ENCODE measurements around the gene GPR17. TPM values are rescaled to one million over a fixed set of nuclear protein-coding genes. Genes with fewer than 3 reads are reported as not detected.
A peak's percentile ranks its signal among the peaks of the same experiment; 100 is the strongest.

Gene GPR17
- total RNA-seq, 1 donor from 2014 or later: not detected

DNA sequence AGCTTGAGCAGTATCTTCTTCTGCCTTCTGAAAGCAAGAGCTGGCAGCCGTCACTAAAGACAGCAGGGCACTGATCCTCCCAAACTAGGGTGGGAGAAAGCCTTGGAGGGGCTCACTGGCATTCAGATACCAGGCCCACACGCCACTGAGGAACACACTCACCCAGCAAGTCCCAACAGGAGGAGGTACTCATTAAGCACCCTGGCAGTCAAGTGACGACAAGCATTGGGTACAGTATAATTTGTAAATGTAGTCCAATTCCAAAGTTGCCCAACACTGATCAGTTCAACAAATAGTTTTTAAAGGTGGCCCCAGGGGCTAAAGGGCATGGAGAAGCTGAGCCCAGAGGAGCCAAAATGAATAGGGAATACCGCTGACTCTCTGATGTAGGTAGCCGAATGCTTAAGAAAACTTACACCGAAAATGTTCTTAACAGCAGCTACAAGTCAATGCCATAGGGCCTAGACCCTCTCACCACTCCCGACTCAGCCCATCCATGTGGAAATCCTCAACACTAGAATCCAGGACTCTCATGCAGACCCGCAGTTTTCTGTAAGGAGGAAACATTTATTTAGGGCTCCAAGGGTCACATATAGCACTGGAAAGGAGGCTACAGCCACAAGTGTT lies 19.4 kb downstream of the GPR17 start:
- ATAC-seq (peak; percentile 63), DNase-seq (ENCODE audit: low spot score) (peak; percentile 67)

DNA sequence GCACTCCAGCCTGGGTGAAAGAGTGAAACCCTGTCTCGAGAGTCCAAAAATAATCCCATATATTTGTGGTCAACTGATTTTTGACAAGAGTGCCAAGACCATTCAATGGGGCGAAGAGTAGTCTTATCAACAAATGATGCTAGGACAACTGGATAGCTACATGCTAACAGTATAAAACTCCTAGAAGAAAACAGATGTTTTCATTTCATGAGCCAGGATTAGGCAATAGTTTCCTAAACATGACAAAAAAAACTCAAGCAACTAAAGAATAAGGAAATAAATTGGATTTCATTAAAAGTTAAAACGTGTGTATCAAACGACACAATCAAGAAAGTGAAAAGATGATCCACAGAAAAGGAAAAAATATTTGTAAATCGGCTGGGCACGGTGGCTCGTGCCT lies 23.1 kb downstream of the GPR17 start:
- no peak for ATAC-seq
- DNase-seq (ENCODE audit: low spot score): no peak

DNA sequence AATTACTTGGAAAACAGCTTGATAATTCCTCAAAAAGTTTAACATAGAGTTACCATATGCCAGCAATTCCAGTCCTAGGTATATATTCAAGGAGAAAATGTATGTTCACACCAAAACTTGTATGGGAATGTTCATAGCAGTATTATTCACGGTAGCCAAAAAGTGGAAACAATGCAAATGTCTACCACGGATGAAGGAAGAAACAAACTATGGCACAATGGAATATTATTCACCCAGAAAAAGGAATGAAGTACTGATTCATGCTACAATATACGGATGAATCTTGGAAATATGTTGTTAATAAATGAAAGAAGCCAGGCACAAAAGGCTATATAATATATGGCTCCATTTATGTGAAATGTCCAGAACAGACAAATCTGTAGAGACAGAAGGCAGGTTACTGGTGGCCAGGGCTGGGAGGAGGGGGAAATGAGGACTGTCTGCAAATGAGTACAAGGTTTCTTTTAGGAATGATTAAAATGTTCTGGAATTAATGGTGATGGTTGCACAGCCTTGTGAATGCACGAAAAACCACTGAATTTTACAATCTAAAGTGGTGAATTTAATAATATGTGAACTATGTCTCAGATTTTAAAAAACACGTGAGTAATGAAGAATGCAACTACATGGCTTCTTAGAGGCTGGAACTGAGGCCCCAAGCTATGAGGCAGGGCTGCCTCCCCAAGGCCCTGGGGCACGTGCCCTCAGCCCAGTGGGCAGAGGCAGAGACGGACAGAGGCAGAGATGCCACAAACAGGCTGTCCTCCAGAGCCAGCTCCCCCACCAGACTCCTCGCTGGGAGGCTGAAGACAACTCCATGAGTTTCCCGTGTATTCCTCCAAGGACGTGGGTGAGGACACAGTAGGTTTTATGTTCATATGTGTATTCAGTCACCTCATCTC lies 24.4 kb downstream of the GPR17 start:
- ATAC-seq (no peak), DNase-seq (ENCODE audit: low spot score) (no peak)

DNA sequence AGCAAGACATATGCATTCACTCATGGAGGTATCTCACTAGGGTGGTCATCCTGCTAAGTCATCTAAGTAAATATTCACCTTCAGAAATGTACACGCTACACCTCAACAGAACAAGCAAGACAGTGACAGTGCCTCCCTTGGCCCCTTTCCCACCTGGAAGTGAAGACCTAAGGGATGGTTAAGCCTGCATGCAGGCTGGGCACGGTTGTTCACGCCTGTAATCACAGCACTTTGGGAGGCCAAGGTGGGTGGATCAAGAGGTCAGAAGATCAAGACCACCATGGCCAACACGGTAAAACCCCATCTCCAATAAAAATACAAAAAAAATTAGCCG lies 25.0 kb downstream of the GPR17 start:
- DNase-seq (ENCODE audit: low spot score) (no peak), ATAC-seq (no peak)

DNA sequence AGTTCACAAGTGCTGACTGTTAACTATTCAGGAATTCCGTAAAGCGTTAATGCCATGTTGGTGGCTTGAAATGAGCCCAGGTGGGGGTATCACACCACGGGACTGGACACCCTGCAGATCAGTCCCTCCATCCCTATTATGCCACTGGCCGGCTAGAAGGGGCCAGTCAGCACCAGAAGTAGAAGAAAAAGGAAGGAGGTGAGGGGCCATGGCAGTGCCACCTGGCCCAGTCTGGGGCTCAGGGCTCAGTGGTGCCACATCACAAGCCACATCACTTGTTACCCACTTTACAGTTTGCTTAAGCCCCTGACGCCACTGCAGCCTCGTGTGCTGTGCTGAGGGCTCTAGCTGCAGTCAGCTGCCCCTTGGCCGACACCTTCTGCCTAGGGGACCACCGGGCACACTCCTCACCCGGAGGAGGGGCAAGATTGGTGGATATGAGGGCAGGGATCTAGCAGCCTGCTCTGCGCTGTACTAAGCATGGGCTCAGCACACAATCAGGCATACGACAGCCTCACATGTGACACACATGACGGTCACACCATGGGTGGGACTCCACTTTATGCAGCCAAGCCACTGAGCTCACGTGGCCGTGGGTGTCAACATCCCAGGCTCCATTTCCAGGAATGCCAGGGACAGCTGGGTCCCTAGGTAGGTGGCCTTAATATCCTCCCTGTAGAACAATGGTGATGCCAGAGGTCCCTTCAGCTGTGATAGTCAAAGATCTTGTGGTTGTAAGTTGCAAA lies 25.8 kb downstream of the GPR17 start:
- DNase-seq (ENCODE audit: low spot score): no peak
- no peak for ATAC-seq

DNA sequence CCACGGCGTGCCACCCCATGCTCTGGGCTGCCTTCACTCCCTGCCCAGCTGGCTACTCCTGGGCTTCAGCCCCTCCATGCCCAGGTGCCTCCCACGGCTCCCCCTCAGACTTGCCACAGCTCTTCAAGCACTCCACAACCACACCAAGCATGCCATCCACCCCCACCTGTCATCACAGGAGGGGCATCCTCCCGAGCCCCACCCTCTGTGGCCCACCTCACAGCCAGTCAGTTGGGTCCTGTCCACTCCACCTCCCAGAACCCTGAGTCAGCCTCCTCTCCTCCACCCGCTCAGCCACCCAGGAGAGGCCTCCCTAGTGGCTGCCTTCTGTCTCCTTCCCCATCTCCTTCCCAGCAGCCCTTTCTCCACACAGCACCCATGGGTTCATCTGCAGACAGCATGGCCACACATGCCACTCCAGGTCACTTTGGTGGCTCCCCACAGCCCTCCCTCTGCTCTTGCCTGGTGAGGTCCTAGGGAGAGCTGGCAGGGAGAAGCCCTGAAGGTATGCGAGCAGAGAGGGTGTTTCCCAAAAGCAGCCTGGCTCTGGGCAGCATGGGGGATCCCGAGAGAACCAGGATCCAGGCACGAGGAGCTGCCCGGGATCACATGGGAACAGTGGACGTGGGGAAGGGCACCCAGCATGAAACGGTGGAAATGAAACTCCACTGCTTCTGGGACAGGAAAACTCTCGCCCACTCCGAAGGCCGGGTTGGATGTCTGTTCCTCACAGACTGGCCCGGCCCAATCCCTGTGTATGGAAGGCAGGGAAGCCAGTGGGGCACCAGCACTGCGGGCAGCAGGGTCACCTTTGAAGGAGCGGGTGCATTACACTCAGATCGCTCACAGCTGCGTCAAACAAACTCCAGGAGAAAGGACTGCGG lies 26.6 kb downstream of the GPR17 start:
- ATAC-seq (no peak), DNase-seq (ENCODE audit: low spot score) (no peak)

DNA sequence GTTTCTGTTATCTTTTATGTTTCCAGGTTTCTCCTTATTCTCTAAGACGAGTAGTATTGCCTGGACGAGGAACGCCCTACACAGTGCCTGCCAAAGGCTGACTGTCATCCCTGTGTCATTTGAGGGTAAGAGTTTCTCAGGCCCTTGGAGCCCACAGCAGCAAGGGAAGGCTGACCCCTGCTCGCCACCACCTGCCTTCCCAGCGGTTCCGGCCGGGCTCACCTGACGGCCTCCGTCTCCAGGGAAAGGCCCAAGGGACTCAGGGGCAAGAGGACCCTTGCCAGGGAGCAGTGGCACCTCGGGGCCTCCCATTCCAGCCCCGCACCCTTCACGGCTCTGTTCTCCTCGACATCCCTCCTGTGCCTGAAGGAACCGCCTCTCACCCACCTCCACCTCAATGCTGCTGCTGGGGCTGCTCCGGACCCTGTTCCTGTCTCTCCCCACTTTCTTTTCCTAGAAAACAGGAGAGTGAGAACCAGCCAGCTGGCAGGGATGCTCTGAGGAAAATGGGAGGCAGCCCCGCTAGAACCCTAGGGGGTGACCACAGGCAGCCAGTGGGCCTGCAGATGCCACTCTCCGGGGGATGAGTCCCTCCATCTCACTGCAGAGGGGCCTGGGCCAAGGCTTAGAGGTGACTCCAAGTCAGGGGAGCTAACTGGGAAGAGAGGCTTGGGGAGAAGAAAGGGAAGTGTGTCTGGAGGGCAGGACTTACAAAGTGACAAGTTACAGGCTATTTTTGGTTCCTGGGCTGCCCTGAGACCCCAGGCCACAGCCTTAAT lies 27.5 kb downstream of the GPR17 start:
- DNase-seq (ENCODE audit: low spot score) (no peak), ATAC-seq (no peak)

DNA sequence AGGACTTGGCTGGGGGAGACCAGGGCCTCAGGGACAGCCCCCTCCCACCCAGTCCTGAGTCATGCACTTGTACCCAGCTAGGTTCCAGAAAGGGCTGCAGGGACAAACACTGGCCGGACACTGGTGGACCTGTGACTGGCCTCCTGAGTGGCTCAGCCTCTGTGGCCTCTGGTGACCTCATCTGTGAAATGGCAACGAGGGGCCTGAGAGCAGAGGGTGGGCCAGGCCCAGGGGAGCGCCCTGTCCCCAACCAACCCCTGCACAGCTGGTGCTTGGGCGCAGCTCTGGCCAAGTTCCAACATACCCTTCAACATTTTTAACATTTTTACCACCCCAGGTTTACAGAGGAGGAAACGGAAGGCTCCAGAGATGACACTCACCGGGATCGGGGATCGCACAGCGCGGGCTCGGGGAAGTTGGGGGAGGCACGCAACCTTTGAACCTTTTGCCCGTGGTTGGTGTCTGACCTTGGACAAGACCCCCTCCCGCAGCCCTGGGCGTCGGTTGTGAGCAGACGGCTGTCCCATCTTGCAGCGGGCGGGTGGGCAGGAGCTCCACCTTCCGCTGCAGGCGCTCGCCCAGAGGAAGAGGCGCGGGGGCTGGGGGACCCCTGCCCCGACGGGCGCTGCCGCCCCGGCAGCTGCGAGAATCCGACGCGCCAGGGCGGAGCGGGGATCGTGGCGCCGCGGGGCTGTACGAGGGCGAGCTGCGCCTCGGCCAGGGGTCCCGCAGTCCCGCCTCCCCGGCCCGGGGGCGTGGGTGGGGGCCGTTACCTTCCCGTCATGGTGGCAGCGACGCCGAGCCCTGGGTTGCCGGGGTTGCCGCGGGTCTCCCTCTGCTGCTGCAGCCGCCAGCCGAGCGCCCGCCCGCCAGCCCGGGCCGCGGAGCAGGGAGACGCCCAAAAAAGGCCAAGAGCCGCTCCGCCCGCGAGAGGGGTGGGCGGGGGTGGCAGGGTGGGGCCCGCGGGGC lies 28.6 kb downstream of the GPR17 start:
- peak; percentile 64 for ATAC-seq

DNA sequence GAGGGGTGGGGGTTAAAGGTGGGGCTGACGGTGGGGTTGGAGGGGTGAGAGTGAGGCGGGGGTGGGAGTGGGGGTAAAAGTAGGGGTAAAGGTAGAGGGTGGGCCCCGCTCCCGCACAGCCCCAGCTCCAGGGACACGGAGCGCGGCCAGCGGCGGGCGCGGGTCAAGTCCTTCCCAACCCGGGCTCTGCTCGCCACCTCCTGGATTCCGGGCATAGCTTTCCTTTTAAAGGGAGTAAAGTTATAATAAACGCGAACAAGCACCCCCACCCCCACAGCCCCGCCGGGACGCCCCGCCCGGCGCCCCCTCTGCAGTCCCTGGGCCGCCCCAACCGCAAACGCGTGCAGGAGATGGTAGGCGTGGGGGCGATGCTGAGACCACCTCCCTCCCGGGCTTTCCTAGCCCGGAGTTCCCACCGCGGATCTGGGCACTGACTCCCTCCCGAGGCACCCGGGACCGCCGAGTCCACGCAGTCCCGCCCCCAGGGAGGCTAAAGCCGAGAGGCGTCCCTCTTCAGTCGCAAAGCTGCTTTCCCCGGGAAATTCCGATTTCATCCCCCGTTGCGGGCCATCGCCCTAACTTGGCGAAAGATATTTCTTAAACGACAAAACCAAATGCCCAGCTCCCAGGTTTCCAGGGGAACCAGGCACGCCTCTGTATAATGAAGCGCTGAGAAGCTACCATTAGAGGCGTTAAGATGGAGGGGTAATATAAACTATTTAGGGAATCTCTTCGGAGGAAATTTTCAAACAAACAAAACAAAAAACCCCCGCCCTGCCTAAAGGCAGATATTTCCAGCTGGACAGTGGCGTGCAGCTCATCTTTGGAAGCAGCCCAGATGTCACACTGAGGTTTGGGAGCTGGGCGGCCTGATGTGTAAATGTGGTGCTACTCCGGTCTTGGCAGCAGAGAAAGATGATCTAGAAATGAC lies 29.6 kb downstream of the GPR17 start, which contains the start of gene LIMS2:
TSS of gene LIMS2 (minus strand) at position 200 of the 931 bp plus-strand sequence. CDS start 506 bp downstream, outside the sequence.
- peak; percentile 87 for ATAC-seq
- peak; percentile 72 for DNase-seq (ENCODE audit: low spot score)

More for the DNA sequence above, 28.6 kb downstream of the GPR17 start:
- DNase-seq (ENCODE audit: low spot score): no peak

DNA sequence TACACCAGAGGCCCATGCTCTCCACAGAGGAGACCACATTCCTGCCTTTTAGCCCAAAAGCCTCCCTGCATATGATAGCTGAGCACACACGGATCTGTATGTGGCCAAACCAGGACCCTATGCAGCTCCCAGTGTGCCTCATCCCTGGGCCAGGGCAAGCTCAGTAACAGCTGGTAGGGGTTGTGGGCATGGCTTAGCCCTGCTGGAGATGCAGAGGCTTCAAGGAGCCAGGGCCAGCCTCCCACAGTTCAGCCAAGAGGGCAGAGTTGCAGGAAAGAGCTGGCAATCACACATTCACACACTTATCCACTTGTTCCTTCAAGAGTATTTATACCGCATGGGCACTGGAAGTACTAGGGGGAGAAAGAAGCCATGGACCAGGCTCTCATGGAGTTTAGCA lies 31.0 kb downstream of the GPR17 start:
- no peak for ATAC-seq
- no peak for DNase-seq (ENCODE audit: low spot score)

DNA sequence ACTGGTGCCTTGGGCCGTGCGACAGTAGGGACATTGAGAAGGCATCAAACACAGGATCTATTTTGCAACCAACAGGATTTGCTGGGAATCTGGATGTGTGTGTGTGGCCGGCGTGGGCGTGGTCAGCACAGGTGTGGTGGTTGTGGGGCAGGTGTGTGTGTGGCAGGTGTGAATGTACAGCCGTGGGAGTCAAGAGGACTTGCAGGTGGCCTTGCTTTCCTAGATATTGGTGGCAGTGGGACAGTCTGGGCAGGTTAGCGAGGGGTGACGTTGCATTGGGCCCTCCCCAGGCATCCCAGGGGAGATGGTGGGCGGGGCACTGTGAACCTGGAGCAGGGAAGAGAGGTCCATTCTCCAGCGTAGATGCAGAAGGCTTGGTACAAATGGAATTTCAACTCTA lies 32.6 kb downstream of the GPR17 start:
- no peak for ATAC-seq
- DNase-seq (ENCODE audit: low spot score): no peak

DNA sequence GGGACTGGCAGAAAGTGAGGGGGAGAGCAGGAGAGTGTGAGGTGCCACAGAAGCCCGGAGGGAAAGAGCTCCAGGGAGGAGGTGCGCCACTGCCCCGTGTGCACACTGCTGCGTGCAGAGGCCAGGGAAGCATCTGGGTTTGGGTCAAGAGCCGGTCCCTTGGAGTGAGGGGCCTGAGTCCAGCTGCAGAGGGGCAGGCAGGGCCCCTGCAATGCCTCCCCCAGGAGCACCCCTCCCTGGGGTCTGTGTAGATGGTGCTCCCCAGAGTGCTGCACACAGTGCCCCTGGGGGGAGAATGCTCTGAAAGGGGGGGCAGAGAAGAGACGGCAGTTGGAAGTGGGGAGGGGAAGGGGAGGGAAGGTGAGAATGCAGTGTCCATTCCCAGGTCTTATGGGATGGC lies 33.0 kb downstream of the GPR17 start:
- ATAC-seq: no peak
- DNase-seq (ENCODE audit: low spot score): no peak

DNA sequence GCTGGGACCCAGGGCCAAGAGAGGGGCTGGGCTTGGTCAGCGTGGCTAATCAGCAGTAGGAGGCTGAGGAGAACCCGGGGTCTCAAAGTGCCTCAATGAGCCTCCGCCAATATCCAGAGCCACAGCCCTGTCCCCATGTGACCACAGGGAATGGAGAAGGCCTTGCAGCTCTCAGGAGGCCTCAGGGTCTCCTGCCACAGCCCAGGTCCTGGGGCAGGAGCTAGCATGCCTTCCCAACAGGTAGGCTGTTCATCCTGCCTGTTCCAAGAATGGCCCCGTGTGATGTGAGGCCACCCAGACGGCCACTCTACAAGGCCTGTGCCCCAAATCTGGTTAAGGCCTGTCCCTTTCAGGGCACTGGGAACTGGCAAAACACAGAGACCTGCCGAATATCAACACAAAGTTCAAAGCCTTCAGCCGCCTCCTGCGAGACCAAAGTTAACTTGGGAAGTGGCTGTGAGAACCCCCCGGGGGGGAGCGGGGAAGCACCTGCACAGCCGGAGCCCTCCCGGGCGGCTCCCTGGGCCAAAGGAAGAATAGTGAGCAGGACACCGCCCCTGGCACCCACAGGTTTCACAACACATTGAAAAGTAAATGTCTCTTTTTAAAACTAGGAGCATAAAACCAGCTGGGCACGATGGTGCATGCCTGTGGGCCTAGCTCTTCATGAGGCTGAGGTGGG lies 33.9 kb downstream of the GPR17 start:
- no peak for ATAC-seq
- no peak for DNase-seq (ENCODE audit: low spot score)

DNA sequence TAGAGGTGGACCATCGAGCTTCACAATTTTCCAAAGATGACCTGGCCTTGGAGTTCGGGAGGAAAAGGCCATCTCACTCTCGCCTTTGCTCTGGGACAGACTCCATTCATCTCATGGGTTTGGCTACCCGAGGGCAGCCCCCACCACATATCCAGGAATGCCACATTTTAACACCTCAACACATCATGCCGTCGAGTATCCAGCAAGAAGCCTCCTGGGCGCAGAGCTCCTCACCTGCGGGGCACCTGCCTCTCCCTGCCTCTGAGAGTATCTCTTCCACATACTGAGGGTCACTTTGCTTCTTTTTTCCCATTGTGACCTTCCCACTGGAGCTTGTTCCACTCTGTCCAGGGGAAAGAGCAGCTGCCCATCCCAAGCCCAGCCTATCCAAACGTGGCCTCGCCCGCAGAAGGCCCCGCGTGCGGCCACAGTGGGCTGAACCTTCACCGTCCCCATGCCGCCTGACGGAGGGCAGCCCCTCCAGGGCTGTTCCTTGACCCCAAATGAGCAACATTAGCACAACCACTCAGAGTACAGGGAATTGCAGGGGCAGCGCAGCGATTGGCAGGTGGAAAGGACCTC lies 34.8 kb downstream of the GPR17 start:
- ATAC-seq: no peak
- DNase-seq (ENCODE audit: low spot score): no peak

DNA sequence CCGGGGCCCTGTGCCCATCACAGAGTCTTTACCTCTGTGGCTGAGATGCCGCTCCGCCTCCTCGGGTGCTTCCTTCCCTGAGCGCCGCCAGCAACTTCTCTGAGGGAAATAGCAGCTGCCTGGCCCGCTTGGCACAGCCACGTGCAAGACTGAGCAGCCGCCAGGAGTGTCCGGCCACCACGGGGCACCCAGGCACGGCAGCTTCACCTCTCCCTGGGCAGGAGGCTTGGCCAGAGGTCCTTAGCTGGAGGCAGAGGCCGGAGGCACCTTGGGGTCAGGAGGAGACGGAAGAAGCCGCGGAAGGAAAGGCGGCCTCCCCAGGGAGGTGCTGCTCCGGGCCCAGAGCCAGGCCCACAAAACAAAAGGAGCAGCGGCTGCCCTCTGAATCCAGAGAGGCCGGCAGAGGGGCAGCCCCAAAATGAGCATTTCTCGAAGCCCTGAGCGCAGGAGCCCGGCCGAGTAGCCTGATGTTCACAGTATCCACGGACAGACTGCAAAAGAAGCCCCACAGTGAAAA lies 35.4 kb downstream of the GPR17 start:
- DNase-seq (ENCODE audit: low spot score) (no peak), ATAC-seq (peak; percentile 49)
